NCI-H1436 treated with DMSO at 0.1 percent for 48 hours (cell line): ENCODE data around the gene OR10C1.

Experiments used
- DNase-seq: peaks from one replicate; lab custom pipeline; 2025; lab: John Stamatoyannopoulos, UW

Gene OR10C1

DNA sequence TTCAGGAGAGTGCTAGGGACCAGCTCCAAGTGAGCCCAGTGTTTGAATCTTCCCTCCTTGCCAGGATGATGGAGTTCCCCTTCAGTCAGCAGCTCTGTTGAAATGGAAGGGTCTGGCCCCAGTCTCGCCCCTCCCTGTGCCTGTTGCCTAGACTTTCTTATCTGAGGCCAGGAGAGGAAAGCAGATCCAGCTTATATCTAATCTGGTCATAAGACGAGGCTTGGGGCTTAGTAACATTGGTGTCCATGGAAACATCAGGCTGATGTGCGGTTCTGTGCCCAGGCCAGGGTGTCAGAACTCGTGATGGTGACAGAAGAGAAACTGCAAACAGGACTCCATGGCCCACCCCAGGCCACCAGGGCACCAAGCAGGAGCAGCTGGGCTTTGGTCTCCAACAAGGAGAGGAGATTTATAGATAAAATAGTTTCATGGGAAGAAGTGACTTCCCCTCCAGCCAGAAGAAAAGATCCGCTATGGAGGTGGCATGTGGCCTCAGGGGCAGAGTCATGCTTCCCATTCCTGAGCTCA lies 38.9 kb downstream of the OR10C1 start:
- DNase-seq: no peak

- DNase-seq: no peak
These were observed 39.6 kb downstream of the OR10C1 start for GRCh38 chr6:29478740-29479139.

- DNase-seq: no peak
These were observed 40.5 kb downstream of the OR10C1 start for GRCh38 chr6:29479560-29479959.

DNA sequence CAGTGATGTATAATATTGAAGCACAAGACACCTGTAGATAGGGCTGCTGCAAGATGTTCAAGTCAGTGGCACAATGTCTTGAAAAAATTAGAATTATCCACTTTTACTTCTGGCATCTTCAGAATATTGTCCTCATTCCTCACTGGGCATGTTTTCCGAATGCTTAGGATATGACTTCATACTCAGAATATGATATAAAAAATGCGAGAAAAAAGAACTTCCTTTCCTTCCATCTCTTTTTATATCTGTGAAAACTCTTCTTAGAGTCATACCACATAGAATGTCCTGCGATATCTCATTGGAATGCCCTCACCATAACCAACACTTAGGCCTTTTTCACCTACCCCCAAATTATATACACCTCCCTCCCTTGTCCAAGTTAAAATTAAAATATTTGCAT lies 44.1 kb downstream of the OR10C1 start:
- no peak for DNase-seq

GRCh38 chr6:29483735-29484134 lies 44.6 kb downstream of the OR10C1 start:
- DNase-seq: no peak

- DNase-seq: no peak
These were observed 47.5 kb downstream of the OR10C1 start for GRCh38 chr6:29486577-29486976.

DNA sequence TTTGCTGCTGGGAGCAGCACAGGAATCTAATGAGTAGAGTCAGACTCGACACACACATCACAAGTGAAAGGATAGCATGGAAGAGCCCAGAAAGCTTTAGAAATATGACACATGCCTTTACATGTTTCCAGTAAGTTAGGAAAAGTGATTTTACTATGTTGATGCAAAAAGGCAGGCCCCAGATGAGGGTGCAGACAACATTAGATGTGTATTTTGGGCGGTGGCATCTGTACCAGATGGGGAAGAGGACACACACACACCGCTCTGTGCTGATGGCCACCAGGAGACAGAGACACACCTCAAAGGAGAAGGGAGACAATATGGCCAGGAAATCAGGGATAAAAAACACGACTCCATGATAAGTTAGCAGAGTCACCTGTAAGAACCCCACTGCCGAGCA lies 48.0 kb downstream of the OR10C1 start:
- no peak for DNase-seq

GRCh38 chr6:29487660-29488059 lies 48.6 kb downstream of the OR10C1 start, which contains the start of gene MAS1L:
Gene MAS1L, minus strand, starts transcription at chr6:29487956. Its CDS starts 54 bp downstream, at chr6:29487902.
- DNase-seq: no peak

DNA sequence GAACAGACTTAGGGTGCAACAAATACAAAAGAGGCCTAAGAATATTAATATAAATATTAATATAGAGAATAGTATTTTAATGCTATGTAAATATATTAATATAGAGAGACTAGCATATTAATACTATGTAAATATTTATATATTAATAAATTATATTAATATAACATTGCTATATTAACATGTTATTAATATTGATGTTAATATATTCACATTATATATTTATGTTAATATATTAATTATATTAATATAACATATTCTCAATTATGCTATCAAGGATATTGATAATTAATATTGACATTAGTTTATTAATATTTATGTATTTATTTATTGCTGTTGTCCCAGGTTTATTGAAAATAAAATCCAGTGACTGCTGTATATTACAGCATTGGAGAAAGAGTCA lies 49.8 kb downstream of the OR10C1 start:
- no peak for DNase-seq

DNA sequence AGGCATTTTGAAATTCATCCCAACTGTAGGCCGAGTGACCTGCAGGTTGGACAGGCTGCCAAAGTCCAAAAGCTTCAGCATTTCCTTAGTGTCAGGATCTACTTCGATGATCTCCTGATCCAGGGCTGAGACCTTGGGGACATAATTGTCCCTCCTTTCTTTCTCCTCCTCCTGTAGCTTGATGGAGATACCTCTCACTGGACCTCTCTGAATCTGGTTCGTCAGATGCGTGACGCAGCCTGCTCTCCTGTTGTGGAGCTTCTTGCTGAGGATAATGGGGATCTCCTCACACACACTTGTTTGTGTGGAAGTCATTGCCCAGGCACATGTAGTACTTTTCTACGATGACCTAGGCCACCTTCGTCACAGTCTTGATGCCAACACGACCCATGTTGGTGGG lies 50.2 kb downstream of the OR10C1 start:
- no peak for DNase-seq

GRCh38 chr6:29490055-29490454 lies 50.9 kb downstream of the OR10C1 start:
- no peak for DNase-seq

DNA sequence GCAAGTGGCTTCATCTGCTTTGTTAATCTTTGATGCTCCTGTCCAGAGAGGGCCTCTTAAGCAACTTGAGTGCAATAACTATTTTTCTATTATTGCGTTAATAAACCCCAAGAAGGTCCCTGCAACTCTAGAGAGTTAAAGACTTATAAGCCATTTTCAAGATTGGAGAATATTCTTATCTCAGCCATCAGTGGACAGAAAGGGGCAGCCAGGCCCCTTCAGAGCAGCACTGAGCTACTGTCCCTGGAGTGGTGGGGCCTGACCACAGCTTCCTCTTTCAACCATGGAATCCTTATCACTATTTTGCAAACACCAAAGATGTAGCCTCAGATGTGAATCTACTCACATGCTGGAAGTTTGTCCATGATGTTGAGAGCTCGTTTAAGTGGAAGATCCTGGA lies 51.4 kb downstream of the OR10C1 start:
- no peak for DNase-seq
